ENCODE measurements around the gene IP6K3. TPM values are rescaled to one million over a fixed set of nuclear protein-coding genes. Genes with fewer than 3 reads are reported as not detected.
A peak's percentile ranks its signal among the peaks of the same experiment; 100 is the strongest.

The IP6K3 gene
- total and polyA plus RNA-seq, 2 donors = 0.28 to 6.6 TPM

GRCh38 chr6:33787954-33788693, 41.4 kb upstream of the IP6K3 start:
- under 1% methylated on average over 53 of the region's 53 CpGs for WGBS
- H3K4me1 ChIP-seq (ENCODE audit: control insufficient read depth in 2 of 2, insufficient read depth in 2 of 2, low read length in 2 of 2) = peaks cover 18 to 28% of the 10 kb centered on the region in 2 donors

GRCh38 chr6:33787346-33787953, 40.7 kb upstream of the IP6K3 start:
- Histone ChIP-seq H3K36me3 (ENCODE audit: control insufficient read depth in 2 of 2, insufficient read depth in 2 of 2, low read length in 1 of 2) (peaks cover 30 to 38% of the 10 kb centered on the region in 2 donors), H3K27me3 (ENCODE audit: control insufficient read depth in 2 of 2, insufficient read depth in 1 of 2, low read length in 1 of 2) (peaks cover 0 to 6% of the 10 kb centered on the region in 2 donors), H3K9me3 (ENCODE audit: control insufficient read depth in 2 of 2, insufficient read depth in 1 of 2, low read length in 1 of 2) (no peaks in the 10 kb centered on the region), H3K27ac (ENCODE audit: low read depth in 1 of 2, low read length in 1 of 2) (peak overlapping the region; percentile 89 to 98), H3K4me1 (ENCODE audit: control insufficient read depth in 2 of 2, insufficient read depth in 2 of 2, low read length in 2 of 2) (peaks cover 18 to 28% of the 10 kb centered on the region in 2 donors), H3K4me3 (ENCODE audit: low read length in 2 of 2) (peak overlapping the region; percentile 63 to 92)
- DNase-seq (ENCODE audit: low read depth in 6 of 9, low spot score in 9 of 9) = no peak
- WGBS = 79% methylated on average over 7 of the region's 7 CpGs

More at GRCh38 chr6:33787954-33788693, 41.4 kb upstream of the IP6K3 start:
- Histone ChIP-seq H3K9me3 (ENCODE audit: control insufficient read depth in 2 of 2, insufficient read depth in 1 of 2, low read length in 1 of 2) (no peaks in the 10 kb centered on the region), H3K27ac (ENCODE audit: low read depth in 1 of 2, low read length in 1 of 2) (peak overlapping the region; percentile 89 to 98), H3K27me3 (ENCODE audit: control insufficient read depth in 2 of 2, insufficient read depth in 1 of 2, low read length in 1 of 2) (peaks cover 0 to 12% of the 10 kb centered on the region in 2 donors), H3K4me3 (ENCODE audit: low read length in 2 of 2) (peak overlapping the region; percentile 63 to 92), H3K36me3 (ENCODE audit: control insufficient read depth in 2 of 2, insufficient read depth in 2 of 2, low read length in 1 of 2) (peaks cover 23 to 31% of the 10 kb centered on the region in 2 donors)
- peak; percentile 17 to 72 (median 46) for DNase-seq (ENCODE audit: low read depth in 6 of 9, low spot score in 9 of 9)

- H3K4me1 ChIP-seq (ENCODE audit: control insufficient read depth in 2 of 2, insufficient read depth in 2 of 2, low read length in 2 of 2) = peaks cover 18 to 28% of the 10 kb centered on the region in 2 donors
- no peak for DNase-seq (ENCODE audit: low read depth in 6 of 9, low spot score in 9 of 9)
- WGBS = 96% methylated on average over 3 of the region's 3 CpGs
- peaks cover 37 to 45% of the 10 kb centered on the region in 2 donors for H3K36me3 ChIP-seq (ENCODE audit: control insufficient read depth in 2 of 2, insufficient read depth in 2 of 2, low read length in 1 of 2)
- no peak overlapping the region for H3K27ac ChIP-seq (ENCODE audit: low read depth in 1 of 2, low read length in 1 of 2)
- H3K9me3 ChIP-seq (ENCODE audit: control insufficient read depth in 2 of 2, insufficient read depth in 1 of 2, low read length in 1 of 2) = no peaks in the 10 kb centered on the region
- H3K27me3 ChIP-seq (ENCODE audit: control insufficient read depth in 2 of 2, insufficient read depth in 1 of 2, low read length in 1 of 2) = peaks cover 0 to 5% of the 10 kb centered on the region in 2 donors
- H3K4me3 ChIP-seq (ENCODE audit: low read length in 2 of 2) = no peak overlapping the region
These were observed 40.0 kb upstream of the IP6K3 start for GRCh38 chr6:33786736-33787135.

- H3K27ac ChIP-seq (ENCODE audit: low read depth in 1 of 2, low read length in 1 of 2) = no peak overlapping the region
- H3K36me3 ChIP-seq (ENCODE audit: control insufficient read depth in 2 of 2, insufficient read depth in 2 of 2, low read length in 1 of 2) = peaks cover 46 to 54% of the 10 kb centered on the region in 2 donors
These were observed 39.1 kb upstream of the IP6K3 start for GRCh38 chr6:33785778-33786177.

GRCh38 chr6:33784787-33785186, 38.1 kb upstream of the IP6K3 start:
- H3K27me3 ChIP-seq (ENCODE audit: control insufficient read depth in 2 of 2, insufficient read depth in 1 of 2, low read length in 1 of 2) = no peaks in the 10 kb centered on the region
- H3K36me3 ChIP-seq (ENCODE audit: control insufficient read depth in 2 of 2, insufficient read depth in 2 of 2, low read length in 1 of 2) = peaks cover 56 to 64% of the 10 kb centered on the region in 2 donors
- H3K27ac ChIP-seq (ENCODE audit: low read depth in 1 of 2, low read length in 1 of 2) = no peak overlapping the region
- DNase-seq (ENCODE audit: low read depth in 6 of 9, low spot score in 9 of 9) = no peak
- H3K4me3 ChIP-seq (ENCODE audit: low read length in 2 of 2) = no peak overlapping the region
- peaks cover 18 to 28% of the 10 kb centered on the region in 2 donors for H3K4me1 ChIP-seq (ENCODE audit: control insufficient read depth in 2 of 2, insufficient read depth in 2 of 2, low read length in 2 of 2)
- 97% methylated on average over 13 of the region's 13 CpGs for WGBS
- H3K9me3 ChIP-seq (ENCODE audit: control insufficient read depth in 2 of 2, insufficient read depth in 1 of 2, low read length in 1 of 2) = no peaks in the 10 kb centered on the region

More at GRCh38 chr6:33785778-33786177, 39.1 kb upstream of the IP6K3 start:
- Histone ChIP-seq H3K4me1 (ENCODE audit: control insufficient read depth in 2 of 2, insufficient read depth in 2 of 2, low read length in 2 of 2) (peaks cover 18 to 28% of the 10 kb centered on the region in 2 donors), H3K9me3 (ENCODE audit: control insufficient read depth in 2 of 2, insufficient read depth in 1 of 2, low read length in 1 of 2) (no peaks in the 10 kb centered on the region), H3K4me3 (ENCODE audit: low read length in 2 of 2) (no peak overlapping the region), H3K27me3 (ENCODE audit: control insufficient read depth in 2 of 2, insufficient read depth in 1 of 2, low read length in 1 of 2) (no peaks in the 10 kb centered on the region)
- DNase-seq (ENCODE audit: low read depth in 6 of 9, low spot score in 9 of 9) = no peak
- WGBS = 79% methylated on average over 3 of the region's 3 CpGs

GRCh38 chr6:33783781-33784520, 37.2 kb upstream of the IP6K3 start:
- H3K36me3 ChIP-seq (ENCODE audit: control insufficient read depth in 2 of 2, insufficient read depth in 2 of 2, low read length in 1 of 2) = peaks cover 65 to 73% of the 10 kb centered on the region in 2 donors
- H3K27me3 ChIP-seq (ENCODE audit: control insufficient read depth in 2 of 2, insufficient read depth in 1 of 2, low read length in 1 of 2) = no peaks in the 10 kb centered on the region
- H3K4me3 ChIP-seq (ENCODE audit: low read length in 2 of 2) = no peak overlapping the region
- WGBS = over 99% methylated on average over 10 of the region's 10 CpGs
- peaks cover 18 to 21% of the 10 kb centered on the region in 2 donors for H3K4me1 ChIP-seq (ENCODE audit: control insufficient read depth in 2 of 2, insufficient read depth in 2 of 2, low read length in 2 of 2)
- H3K27ac ChIP-seq (ENCODE audit: low read depth in 1 of 2, low read length in 1 of 2) = no peak overlapping the region
- no peaks in the 10 kb centered on the region for H3K9me3 ChIP-seq (ENCODE audit: control insufficient read depth in 2 of 2, insufficient read depth in 1 of 2, low read length in 1 of 2)
- DNase-seq (ENCODE audit: low read depth in 6 of 9, low spot score in 9 of 9) = no peak

GRCh38 chr6:33782561-33782960, 35.9 kb upstream of the IP6K3 start:
- Histone ChIP-seq H3K4me3 (ENCODE audit: low read length in 2 of 2) (no peak overlapping the region), H3K4me1 (ENCODE audit: control insufficient read depth in 2 of 2, insufficient read depth in 2 of 2, low read length in 2 of 2) (peaks cover 15 to 17% of the 10 kb centered on the region in 2 donors), H3K27ac (ENCODE audit: low read depth in 1 of 2, low read length in 1 of 2) (no peak overlapping the region), H3K9me3 (ENCODE audit: control insufficient read depth in 2 of 2, insufficient read depth in 1 of 2, low read length in 1 of 2) (no peaks in the 10 kb centered on the region), H3K36me3 (ENCODE audit: control insufficient read depth in 2 of 2, insufficient read depth in 2 of 2, low read length in 1 of 2) (peaks cover 79 to 86% of the 10 kb centered on the region in 2 donors), H3K27me3 (ENCODE audit: control insufficient read depth in 2 of 2, insufficient read depth in 1 of 2, low read length in 1 of 2) (no peaks in the 10 kb centered on the region)
- DNase-seq (ENCODE audit: low read depth in 6 of 9, low spot score in 9 of 9) = no peak
- 97% methylated on average over 5 of the region's 5 CpGs for WGBS

- DNase-seq (ENCODE audit: low read depth in 6 of 9, low spot score in 9 of 9) = no peak
- 96% methylated on average over 16 of the region's 16 CpGs for WGBS
- Histone ChIP-seq H3K4me1 (ENCODE audit: control insufficient read depth in 2 of 2, insufficient read depth in 2 of 2, low read length in 2 of 2) (peaks cover 5 to 7% of the 10 kb centered on the region in 2 donors), H3K9me3 (ENCODE audit: control insufficient read depth in 2 of 2, insufficient read depth in 1 of 2, low read length in 1 of 2) (no peaks in the 10 kb centered on the region), H3K36me3 (ENCODE audit: control insufficient read depth in 2 of 2, insufficient read depth in 2 of 2, low read length in 1 of 2) (peaks cover 91 to 96% of the 10 kb centered on the region in 2 donors), H3K4me3 (ENCODE audit: low read length in 2 of 2) (no peak overlapping the region), H3K27me3 (ENCODE audit: control insufficient read depth in 2 of 2, insufficient read depth in 1 of 2, low read length in 1 of 2) (no peaks in the 10 kb centered on the region), H3K27ac (ENCODE audit: low read depth in 1 of 2, low read length in 1 of 2) (peak overlapping the region in 1 of 2 donors; percentile 8)
These were observed 34.6 kb upstream of the IP6K3 start for GRCh38 chr6:33781131-33781975.

Data from thymus (tissue), 11 donors.